Measurements from ENCODE around the gene SEC16A.

SEC16A gene

GRCh38 chr9:136395020-136395340 is 87.9 kb downstream of the SEC16A start:
- DNase-seq, result no peak

GRCh38 chr9:136394312-136395019 is 88.4 kb downstream of the SEC16A start:
- DNase-seq, result no peak

- no peak for DNase-seq
Measured at GRCh38 chr9:136393531-136393930, 89.3 kb downstream of the SEC16A start.

GRCh38 chr9:136392538-136393449 is 90.0 kb downstream of the SEC16A start:
- no peak for DNase-seq

GRCh38 chr9:136391737-136392537 is 90.9 kb downstream of the SEC16A start:
- DNase-seq, result no peak

Data from DMS79 (cell line).